Endothelial cell (in vitro differentiated cells): ENCODE data around the gene BTG2. TPM values are rescaled to one million over a fixed set of nuclear protein-coding genes. Genes with fewer than 3 reads are reported as not detected.

Experiments used
- DNase-seq: peaks from one replicate; pipeline ENCODE4 v3.0.0; 2021; ENCODE audit warnings: low spot score
- H3K27ac Mint-ChIP-seq: one replicate; pipeline ENCODE4 v1.8.0; 2021; ENCODE audit warnings: mixed read lengths, inconsistent platforms; ENCODE audit not compliant: unreplicated experiment
- H3K27me3 Mint-ChIP-seq: one replicate; pipeline ENCODE4 v1.8.0; 2021; ENCODE audit warnings: mild to moderate bottlenecking, moderate library complexity, mixed read lengths, inconsistent platforms; ENCODE audit not compliant: unreplicated experiment
- H3K36me3 Mint-ChIP-seq: one replicate; pipeline ENCODE4 v1.8.0; 2021; ENCODE audit warnings: mild to moderate bottlenecking, low read depth, mixed read lengths, inconsistent platforms; ENCODE audit not compliant: unreplicated experiment
- H3K4me1 Mint-ChIP-seq: one replicate; pipeline ENCODE4 v1.8.0; 2021; ENCODE audit warnings: mild to moderate bottlenecking, mixed read lengths, inconsistent platforms; ENCODE audit not compliant: unreplicated experiment
- H3K4me3 Mint-ChIP-seq: one replicate; pipeline ENCODE4 v1.8.0; 2021; ENCODE audit warnings: mild to moderate bottlenecking, mixed read lengths, inconsistent platforms; ENCODE audit not compliant: unreplicated experiment
- H3K9me3 Mint-ChIP-seq: one replicate; pipeline ENCODE4 v1.8.0; 2021; ENCODE audit warnings: mixed read lengths, inconsistent platforms; ENCODE audit not compliant: unreplicated experiment
- CTCF ChIP-seq: fragments of 200-600 bp; sonication (generic); IDR thresholded peaks from one replicate; pipeline ENCODE4 v1.5.0; 2021; ENCODE audit warnings: antibody characterized with exemption; ENCODE audit not compliant: unreplicated experiment
- total RNA-seq: library from RNA; stranded (reverse); fragmentation: NEBNext Ultra II Directional; extraction: Animal tissue kit (Norgen Biotek cat#: 25700); gene quantifications from one replicate; pipeline ENCODE4 v1.2.1, GENCODE V29; 2021; ENCODE audit not compliant: unreplicated experiment

Gene BTG2
- total RNA-seq, 1 donor from 2014 or later: 80.0 TPM

DNA sequence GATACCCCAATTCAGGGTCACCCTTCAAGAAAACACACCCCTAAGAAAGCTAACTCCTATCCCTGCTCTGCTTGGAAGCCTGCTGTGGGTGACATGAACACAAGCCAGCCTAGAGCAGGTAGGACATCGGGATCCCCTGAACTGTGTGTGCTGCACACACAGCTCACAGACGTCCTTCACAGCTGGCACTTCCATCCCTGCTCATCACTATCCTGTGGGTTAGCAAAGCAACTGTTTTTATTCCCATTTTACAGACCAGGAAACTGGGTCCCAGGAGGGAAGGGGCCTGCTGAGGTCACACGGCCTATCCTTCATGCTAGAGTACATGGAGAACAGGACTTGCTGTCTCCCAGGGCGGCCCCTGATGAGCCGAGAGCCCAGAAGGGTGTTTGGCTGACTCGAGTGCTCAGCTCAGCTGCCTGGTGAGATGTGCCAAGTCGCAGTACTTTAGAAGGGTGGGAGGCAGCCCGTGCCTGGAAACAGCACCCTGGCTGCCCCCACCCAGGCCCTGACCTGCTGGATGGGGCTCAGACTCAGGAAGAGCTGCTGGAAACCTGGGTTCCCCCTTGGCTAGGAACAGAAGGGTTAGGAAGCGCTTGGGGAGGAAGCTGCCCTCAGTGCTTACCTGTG, 28.3 kb upstream of the BTG2 start:
- Mint-ChIP-seq H3K4me1 (peaks cover 14% of the 10 kb centered on the region), H3K4me3 (no peak overlapping the region), H3K27me3 (peaks cover 8% of the 10 kb centered on the region), H3K36me3 (peaks cover 3% of the 10 kb centered on the region), H3K27ac (no peak overlapping the region), H3K9me3 (no peaks in the 10 kb centered on the region)
- TF ChIP-seq CTCF: no peak
- no peak for DNase-seq

DNA sequence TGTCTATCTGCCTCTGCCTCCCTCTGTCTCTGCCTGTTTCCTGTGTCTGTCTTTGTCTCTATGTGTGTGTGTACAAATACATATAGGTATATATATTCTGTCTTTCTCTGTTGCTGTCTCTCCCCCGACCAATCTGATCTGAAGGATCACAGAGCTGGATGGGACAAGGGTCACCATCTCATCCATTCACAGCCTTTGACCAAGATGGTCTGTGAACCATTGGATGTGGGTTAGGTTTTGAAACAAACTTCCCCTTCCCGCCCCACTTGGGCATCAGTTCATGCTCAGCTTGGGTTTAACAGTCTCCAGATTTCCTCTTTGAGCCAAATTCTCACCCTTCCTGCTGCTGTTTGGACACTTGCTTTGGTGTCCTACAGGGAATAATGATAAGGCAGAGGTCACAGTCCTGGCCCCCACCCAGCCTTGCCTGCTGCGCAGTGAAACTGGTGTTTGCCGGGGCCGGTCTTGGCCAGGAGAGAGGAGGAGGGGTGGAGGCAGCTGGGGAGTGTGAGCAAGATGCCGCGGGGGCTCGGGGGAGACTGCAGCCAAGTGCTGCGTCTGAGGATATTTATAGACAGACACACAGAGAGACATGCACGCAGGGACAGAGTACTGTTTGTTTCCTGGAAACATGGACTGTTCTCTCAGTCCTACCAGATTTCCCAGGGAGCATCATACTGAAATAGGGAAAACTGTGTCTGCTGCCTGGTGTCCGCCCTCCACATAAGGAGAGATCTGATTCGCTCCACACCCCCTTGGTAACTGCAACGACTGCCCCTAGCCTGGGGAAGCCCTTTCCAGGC, 27.0 kb upstream of the BTG2 start:
- Mint-ChIP-seq H3K36me3 (peaks cover 3% of the 10 kb centered on the region), H3K27me3 (peaks cover 8% of the 10 kb centered on the region), H3K4me1 (peaks cover 17% of the 10 kb centered on the region), H3K4me3 (no peak overlapping the region), H3K27ac (no peak overlapping the region), H3K9me3 (no peaks in the 10 kb centered on the region)
- DNase-seq: no peak
- no peak for TF ChIP-seq CTCF

- Mint-ChIP-seq H3K9me3 (no peaks in the 10 kb centered on the region), H3K4me3 (no peak overlapping the region), H3K4me1 (peaks cover 17% of the 10 kb centered on the region), H3K27me3 (peaks cover 8% of the 10 kb centered on the region), H3K27ac (no peak overlapping the region), H3K36me3 (peaks cover 3% of the 10 kb centered on the region)
- no peak for TF ChIP-seq CTCF
- DNase-seq: no peak
Measured at GRCh38 chr1:203278885-203279406, 26.4 kb upstream of the BTG2 start.

GRCh38 chr1:203280061-203280460, 25.3 kb upstream of the BTG2 start:
- H3K4me3 Mint-ChIP-seq: no peak overlapping the region
- peaks cover 3% of the 10 kb centered on the region for H3K36me3 Mint-ChIP-seq
- no peaks in the 10 kb centered on the region for H3K9me3 Mint-ChIP-seq
- peaks cover 24% of the 10 kb centered on the region for H3K4me1 Mint-ChIP-seq
- H3K27ac Mint-ChIP-seq: no peak overlapping the region
- DNase-seq: no peak
- no peak for TF ChIP-seq CTCF
- H3K27me3 Mint-ChIP-seq: peaks cover 8% of the 10 kb centered on the region

GRCh38 chr1:203281033-203281432, 24.3 kb upstream of the BTG2 start:
- no peak for TF ChIP-seq CTCF
- Mint-ChIP-seq H3K9me3 (no peaks in the 10 kb centered on the region), H3K4me3 (no peak overlapping the region), H3K27me3 (peaks cover 4% of the 10 kb centered on the region), H3K4me1 (peaks cover 27% of the 10 kb centered on the region), H3K36me3 (peaks cover 3% of the 10 kb centered on the region), H3K27ac (no peak overlapping the region)
- DNase-seq: no peak
